H1 (cell line): ENCODE measurements around the gene VEGFC. TPM values are rescaled to one million over a fixed set of nuclear protein-coding genes. Genes with fewer than 3 reads are reported as not detected.

Experiments used
- ATF3 ChIP-seq: IDR thresholded peaks from 2 replicates; pipeline ENCODE4 v1.6.1; 2011; ENCODE audit warnings: low read depth, mild to moderate bottlenecking, low read length; ENCODE audit not compliant: insufficient read depth
- CBX5 ChIP-seq: fragments of 300-800, 300-1000 bp; sonication (generic); IDR thresholded peaks from 2 replicates; pipeline ENCODE4 v1.7.1; 2016; ENCODE audit warnings: antibody characterized with exemption, low read length, low read depth
- SUZ12 ChIP-seq: fragments of 200-600 bp; sonication (generic); IDR thresholded peaks from 2 replicates; pipeline ENCODE4 v1.6.1; 2012; ENCODE audit warnings: mild to moderate bottlenecking, inconsistent platforms, low read length, moderate library complexity, mixed read lengths
- polyA plus RNA-seq, 7 experiments: library from polyadenylated mRNA; depleted of rRNA in 3 of 7; stranded (reverse) in 5 of 7; unstranded in 2 of 7; fragments of >200 nt in 5 of 7; fragments of 200-250 nt in 2 of 7; gene quantifications; 1 replicate in 5 of 7; 2 replicates in 1 of 7; 4 replicates in 1 of 7; pipeline versions ENCODE4 v1.2.1 to v1.2.3, GENCODE V29; 2011 to 2013; ENCODE audit warnings: missing spikeins in 2 of 7, mixed read lengths in 2 of 7
- total RNA-seq: library from RNA; stranded (reverse); fragmentation: NEBNext Ultra II Directional; extraction: Animal tissue kit (Norgen Biotek cat#: 25700); gene quantifications from 2 replicates; pipeline ENCODE4 v1.2.1, GENCODE V29; 2021

Gene VEGFC
- total and polyA plus RNA-seq, 2 of the 8 experiments (the other 6 are each of a cell fraction or from before 2014, with no cell fraction given) = 0.53 to 1.4 TPM

- TF ChIP-seq SUZ12 = no peak; the same call in 1 of the 2 replicates
- no peak for TF ChIP-seq CBX5
- TF ChIP-seq ATF3 = no peak
Measured at GRCh38 chr4:176793060-176793605, 411 bp upstream of the VEGFC start (continued).
